Stimulated activated CD4-positive, alpha-beta T cell treated with anti-CD3 and anti-CD28 coated beads, Interleukin-4, amount 100 ng/mL, for 4 hours (primary cell): ENCODE data around the gene THSD8.
"Not testable (repeated sequence)": the region's sequence is repeated elsewhere in the genome, so short reads cannot be mapped to it uniquely, and the experiment has no call there.

Source experiments
- DNase-seq, 2 experiments: peaks; one replicate each; pipeline ENCODE4 v3.0.0-alpha.2; 2020

THSD8 gene

DNA sequence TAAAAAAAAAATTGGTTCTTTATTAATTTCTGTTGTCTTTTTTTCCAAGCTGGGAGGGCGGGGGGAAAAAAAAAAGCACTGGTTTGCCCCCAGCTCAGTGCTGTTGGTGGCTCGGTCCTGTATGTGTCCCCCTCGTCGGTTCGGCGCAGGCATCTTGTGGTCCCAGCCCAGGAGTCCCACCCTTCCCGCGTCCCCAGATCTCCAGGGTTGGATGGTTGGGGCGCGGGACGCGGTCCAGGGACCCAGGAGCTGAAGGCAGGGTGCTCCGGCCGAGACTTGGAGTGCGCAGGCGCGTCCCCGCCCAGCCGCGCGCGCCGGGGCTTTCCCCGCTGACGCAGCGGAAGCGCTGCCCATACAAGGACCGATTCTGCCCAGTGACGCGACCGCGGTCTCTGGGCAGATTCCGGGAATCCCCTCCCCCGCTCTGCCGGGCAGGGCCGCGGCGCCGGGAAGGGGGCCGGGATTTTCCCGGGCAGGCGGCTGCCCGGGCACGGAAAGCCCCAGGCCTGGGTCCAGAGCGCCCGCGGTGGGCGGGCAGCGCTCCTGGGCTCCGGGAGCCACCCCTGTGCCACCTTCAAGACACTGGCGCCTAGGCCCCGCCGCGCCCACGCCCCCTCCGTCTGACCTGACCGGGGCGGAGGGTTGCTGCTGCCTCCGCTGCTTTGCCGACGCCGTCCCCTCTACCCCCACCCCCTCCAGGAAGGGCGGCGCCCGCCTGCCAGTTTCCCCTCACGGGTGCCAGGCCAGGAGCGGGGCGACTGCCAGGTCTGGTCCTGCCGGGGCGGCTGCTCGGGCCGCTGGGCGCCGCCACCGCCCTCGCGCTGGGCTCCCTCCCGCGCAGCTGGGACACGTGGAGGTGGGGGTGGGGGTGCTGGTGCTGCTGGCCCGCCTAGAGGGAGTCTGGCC, 8.3 kb upstream of the THSD8 start:
- DNase-seq, result peak; percentile 95

DNA sequence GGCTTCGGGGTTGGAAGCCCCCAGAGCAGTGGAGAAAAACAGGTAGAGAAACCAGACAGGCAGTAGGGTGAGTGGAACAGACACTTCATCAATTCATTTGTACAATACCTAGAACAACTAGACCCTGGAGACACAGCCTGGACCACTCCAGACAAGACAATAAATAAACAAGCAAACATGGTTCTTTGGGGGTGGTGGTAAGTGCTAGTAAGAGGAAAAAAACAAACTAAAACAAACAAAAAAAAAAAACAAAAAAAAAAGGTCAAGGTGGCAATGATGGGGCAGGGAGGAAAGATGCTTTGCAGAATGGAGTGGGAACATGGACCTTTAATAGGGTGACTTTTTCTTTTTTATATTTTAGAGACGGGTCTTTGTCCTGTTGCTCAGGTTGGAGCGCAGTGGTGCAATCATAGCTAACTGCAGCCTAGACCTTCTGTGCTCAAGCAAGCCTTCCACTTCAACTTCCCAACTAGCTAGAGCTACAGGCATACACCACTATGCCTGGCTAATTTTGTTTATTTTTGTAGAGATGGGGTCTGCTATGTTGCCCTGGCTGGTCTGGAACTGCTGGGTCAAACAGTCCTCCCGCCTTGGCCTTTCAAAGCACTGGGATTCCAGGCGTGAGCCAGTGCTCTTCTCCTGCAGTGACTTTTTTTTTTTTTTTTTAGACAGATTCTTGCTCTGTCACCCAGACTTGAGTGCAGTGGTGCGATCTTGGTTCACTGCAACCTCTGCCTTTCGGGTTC, 7.5 kb upstream of the THSD8 start:
- no peak for DNase-seq

DNA sequence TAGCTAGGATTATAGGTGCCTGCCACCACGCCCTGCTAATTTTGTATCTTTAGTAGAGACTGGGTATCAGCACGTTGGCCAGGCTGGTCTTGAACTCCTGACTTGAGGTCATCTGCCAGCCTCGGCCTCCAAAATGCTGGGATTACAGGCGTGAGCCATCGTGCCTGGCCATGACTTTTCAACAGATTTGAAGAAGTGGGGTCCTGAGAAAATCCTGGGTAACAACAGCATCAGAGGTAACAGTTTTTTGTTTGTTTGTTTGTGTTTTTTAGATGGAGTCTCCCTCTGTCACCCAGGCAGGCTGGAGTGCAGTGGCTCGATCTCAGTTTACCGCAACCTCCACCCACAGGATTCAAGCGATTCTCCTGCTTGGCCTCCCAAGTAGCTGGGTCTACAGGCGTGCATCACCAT, 6.9 kb upstream of the THSD8 start:
- DNase-seq, result no peak

DNA sequence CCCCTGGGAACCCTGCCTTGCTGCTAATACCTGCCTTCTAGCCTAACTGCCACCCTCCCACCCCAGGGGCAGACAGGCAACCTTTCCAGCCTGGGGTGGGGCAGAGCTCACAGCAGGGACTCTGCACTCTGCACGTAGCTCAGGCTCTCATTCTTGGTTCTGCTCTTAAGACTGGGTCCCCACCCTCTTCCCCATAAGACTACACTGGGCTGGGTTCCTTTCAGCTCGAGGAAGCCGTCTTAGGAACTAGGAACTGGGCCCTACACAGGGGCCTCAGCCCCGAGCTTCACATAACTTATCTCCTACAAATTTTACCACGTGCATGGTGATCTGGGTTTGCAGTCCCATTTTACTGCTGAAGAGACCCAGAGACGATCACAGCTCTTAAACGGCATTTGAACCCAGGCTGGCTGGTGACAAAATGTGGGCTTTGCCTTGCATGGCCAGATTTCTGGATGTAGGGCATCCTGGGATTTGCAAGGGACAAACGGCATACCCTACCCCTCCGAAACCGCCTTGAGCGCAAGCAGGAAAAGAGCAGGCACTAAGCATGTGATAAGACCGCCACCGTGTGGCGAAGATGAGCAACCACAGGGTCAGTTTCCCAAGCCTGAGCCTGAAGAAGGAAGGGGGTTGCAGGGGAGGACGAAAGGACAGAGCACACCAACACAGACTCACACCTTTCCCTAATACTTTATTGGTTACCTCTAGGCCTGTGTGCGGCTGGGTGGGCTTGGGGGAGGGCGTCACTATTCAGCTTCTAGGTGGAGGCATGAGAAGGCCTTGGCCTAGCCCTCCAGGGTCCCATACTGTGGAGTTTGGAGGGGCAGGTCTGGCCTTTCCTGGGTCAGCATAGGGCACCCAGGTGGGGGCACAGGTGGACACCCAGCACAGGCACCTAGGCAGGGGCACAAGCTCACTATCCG, 5.5 kb upstream of the THSD8 start:
- peak; percentile 68 to 69 for DNase-seq

DNA sequence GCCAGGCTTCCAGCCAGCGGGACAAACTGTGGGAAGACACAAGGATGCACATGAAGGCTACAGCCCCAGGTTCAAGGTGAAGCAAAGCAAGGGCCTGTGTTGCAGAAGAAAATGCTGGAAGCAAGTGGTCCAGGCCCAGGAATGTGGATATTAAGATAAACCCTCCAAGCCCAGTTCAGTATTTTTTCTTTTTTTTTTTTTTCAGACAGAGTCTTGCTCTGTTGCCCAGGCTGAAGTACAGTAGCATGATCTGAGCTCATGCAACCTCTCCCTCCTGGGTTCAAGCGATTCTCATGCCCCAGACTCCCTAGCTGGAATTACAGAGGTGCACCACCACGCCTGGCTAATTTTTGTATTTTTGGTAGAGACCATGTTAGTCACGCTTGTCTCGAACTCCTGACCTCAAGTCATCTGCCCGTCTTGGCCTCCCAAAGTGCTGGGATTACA, 4.7 kb upstream of the THSD8 start:
- no peak for DNase-seq

DNA sequence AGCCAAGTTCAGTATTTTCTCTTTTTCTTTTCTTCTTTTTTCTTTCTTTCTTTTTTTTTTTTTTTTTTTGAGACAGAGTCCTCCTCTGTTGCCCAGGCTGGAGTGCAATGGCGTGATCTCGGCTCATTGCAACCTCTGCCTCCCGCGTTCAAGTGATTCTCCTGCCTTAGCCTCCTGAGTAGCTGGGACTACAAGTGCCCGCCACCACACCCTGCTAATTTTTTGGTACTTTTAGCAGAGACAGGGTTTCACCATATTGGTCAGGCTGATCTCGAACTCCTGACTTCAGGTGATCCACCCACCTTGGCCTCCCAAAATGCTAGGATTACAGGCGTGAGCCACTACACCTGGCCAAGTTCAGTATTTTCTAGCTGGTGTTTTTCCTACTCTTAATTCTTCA, 4.3 kb upstream of the THSD8 start:
- DNase-seq, result not testable (repeated sequence)

DNA sequence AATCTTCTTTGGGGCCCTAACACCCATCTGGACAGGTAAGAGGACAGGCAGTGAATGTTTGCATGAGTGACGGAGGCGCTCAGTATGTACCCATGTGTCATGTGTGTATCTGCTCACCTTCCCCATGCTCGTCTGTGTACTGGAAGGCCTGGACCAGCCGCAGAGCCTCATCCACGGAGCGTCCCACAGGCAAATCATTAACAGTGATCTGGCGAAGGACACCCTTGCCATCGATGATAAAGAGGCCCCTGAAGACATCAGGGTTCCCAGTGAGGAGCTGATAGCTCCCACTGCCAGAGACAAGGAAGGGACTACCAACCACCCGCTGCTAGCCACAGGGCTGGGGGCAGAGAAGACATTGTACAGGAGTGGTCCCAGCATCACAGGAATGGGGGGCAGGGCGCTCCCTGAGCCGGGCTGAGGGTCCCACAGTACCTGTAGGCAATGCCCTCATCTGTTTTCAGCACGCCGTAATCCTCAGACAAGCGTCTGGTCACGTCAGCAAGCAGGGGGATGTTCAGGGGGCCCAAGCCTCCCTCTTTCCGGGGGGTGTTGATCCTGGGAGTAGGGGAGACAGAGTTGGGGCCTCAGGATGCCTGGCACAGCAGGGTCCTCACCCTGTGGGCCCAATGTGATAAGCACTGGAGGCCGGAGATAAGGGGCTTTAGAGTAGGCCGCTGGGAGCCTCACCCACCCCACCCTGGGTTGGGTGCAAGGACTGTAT, 2.0 kb upstream of the THSD8 start:
- DNase-seq, result no peak

DNA sequence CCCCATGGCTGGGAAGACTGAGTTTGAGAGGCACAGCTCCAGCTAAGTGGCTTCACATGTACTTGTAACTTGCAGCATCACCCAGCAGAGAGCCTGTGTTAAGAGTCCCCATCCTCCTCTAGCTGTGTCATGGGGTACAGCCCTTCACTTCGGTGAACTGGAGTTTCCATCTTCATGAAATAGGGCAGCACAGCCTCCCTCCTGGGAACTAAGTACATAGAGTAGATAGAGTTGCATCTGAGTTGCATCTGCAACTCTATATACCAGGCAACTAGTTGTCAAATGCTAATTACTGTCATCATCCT, 1.5 kb upstream of the THSD8 start:
- DNase-seq, result no peak

DNA sequence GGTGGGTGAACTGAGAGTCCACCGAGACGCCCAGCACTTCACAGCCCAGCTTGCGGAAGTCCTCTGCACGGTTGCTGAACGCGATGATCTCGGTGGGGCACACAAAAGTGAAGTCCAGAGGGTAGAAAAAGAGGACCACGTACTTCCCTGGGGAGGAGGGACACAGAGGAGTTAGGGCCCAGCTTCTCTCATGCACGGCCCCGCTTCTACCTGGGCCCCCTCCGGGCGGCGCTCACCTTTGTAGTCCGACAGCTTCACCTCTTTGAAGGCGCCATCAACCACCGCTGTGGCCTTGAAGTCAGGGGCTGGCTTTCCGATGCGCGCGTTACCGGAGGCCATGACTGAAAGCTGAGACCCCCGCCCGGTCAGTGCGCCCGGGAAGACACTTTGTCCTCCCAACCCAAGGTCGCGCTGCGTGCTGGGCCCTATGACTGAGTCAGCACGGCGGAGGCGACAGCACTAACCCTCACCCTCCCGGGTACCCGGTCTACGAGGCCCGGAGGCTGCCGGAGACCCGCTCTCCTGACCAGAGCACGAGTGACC, 875 bp upstream of the THSD8 start:
- DNase-seq, result no peak

DNA sequence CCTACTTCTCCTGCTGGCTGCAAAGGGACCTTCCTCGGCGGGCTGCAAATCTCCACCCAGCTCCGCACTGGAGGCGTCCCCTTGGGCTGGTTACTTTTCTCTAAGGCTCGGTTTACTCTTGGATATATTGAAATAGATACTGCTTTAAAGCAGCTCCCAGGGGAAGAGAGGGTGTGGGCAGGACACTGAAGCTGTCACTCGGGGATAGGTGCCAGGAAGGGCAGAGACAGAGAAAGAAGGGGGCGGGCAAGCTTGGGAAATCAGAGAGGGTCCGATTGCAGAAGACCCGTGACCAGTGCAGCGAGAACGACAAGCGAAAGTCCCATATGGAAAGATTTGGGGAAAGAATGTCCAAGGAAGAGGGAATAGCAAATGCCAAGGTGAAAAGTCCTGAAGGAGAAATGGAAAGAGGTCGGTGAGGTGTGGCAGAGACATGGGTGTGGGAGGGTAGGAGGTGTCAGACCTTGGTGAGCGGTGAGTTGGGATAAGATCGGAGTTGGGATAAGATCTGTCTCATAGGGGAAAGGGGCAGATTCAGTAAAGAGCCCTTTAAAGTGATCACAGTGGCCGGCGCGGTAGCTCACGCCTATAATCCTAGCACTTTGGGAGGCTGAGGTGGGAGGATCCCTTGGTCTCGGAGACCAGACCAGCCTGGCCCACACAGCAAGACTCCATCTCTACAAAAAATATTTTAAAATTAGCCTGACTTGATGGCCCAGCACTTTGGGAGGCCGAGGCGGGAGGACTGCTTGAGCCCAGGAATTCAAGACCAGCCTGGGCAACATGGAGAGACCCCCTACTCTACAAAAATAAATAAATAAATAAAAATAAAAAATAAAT, 618 bp downstream of the THSD8 start:
- no peak for DNase-seq

DNA sequence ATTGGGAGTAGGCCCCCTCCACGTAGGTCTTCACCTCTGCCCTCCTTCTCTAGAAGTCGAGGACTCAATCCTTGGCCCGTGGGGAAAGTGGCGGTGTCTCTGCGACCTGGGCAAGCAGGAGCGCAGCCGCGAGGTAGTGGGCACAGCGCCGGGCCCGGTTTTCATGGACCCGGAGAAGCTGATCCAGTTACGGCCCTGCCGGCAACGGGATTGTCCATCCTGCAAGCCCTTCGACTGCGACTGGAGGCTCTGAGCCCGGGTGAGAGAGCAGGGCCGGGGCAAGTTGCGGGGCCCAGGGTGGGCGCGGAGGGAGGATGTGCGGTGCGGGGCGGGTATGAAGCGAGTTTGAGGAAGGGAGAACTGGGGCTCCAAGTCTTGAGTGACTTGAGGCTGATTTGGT, 2.2 kb downstream of the THSD8 start:
- no peak for DNase-seq

DNA sequence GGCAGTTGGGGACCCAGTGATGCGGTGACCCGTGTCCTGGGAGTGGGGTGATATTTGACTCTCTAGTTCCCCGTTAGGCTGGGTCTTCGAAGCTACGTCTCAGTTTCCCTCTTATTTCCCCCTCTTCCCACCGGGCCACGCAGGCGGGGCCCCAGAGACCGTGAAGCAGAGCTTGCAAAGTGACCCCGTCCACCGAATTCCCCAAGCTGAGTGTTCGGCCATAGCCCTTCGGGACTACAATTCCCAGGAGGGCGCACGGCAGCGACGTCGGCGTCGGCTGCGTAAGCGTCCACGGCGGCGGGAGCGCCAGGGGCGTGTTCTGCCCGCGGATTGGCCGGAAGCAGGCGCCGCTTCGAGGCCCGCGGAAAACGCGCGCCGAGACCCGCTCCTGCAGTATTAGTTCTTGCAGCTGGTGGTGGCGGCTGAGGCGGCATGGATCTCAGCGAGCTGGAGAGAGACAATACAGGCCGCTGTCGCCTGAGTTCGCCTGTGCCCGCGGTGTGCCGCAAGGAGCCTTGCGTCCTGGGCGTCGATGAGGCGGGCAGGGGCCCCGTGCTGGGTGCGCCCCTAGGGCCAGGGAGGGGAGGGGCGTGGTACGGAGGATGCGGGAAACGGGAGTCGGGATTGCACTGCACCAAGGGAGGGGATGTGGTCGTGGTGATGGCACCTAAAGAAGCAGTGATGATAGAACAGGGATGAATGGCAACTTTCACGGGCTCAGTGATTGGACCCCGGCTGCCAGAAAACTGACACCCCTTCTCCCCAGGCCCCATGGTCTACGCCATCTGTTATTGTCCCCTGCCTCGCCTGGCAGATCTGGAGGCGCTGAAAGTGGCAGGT, 4.6 kb downstream of the THSD8 start, which contains the start of gene RNASEH2A:
TSS of gene RNASEH2A (plus strand) at position 343 of the 840 bp plus-strand sequence. CDS start at position 433, 90 bp downstream.
- DNase-seq, result peak; percentile 82 to 86

DNA sequence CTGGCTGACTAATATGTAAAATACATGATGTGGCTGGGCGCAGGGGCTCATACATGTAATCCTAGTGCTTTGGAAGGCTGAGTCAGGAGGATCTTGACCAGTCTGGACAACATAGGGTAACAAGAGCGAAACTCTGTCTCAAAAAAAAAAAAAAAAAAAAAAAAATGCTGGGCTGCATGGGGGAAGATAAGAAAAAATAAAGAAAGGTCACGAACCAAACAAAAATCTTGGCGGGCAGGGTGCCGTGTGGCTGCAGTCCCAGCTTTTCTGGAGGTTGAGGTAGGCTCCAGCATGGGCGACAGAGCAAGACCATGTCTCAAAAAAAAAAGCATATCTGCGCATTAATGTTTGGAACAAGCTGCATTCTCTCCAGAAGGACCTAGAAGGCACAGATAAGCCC, 13.2 kb downstream of the THSD8 start:
- DNase-seq, result no peak

DNA sequence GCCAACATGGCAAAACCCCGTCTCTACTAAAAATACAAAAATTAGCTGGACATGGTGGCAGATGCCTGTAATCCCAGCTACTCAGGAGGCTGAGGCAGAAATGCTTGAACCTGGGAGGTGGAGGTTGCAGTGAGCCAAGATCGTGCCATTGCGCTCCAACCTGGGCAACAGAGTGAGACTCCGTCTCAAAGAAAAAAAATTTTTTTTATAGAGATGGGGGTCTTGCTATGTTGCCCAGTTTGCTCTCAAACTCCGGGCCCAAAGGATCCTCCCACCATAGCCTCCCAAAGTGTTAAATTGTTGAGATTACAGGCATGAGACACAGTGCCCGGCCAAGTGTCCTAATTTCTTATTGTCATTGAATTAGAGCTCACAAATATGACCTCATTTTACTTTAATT, 15.3 kb downstream of the THSD8 start:
- DNase-seq, result not testable (repeated sequence)

DNA sequence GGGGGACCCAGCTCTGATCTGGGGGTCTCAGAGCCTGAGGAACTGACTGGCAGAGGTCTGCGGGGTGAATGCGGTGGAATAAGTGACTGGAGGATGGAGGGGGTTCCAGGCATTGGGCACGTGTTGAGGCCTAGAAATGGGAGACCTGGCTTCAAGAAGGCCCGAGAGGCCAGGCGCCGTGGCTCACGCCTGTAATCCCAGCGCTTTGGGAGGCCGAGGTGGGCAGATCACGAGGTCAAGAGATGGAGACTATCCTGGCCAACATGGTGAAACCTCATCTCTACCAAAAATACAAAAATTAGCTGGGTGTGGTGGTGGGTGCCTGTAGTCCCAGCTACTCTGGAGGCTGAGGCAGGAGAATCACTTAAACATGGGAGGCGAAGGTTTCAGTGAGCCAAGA, 15.9 kb downstream of the THSD8 start:
- not testable (repeated sequence) for DNase-seq

DNA sequence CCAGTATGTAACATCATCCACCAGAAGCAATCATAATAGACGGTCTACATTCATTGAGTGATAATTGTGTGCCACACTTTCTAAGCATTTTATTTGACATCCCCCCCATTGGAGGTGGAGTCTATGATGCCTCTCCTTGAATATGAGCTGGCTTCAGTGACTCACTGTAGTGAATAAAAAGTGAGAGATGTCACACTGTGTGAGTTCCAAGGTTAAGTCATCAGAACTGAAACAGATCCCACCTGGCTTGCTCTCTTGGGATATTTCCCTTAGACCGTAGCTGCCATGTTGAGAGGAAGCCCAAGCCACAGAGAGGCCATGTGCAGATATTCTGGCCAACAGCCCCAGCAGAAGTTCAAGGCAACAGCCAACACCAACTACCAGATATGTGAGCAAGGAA, 19.9 kb downstream of the THSD8 start:
- no peak for DNase-seq

DNA sequence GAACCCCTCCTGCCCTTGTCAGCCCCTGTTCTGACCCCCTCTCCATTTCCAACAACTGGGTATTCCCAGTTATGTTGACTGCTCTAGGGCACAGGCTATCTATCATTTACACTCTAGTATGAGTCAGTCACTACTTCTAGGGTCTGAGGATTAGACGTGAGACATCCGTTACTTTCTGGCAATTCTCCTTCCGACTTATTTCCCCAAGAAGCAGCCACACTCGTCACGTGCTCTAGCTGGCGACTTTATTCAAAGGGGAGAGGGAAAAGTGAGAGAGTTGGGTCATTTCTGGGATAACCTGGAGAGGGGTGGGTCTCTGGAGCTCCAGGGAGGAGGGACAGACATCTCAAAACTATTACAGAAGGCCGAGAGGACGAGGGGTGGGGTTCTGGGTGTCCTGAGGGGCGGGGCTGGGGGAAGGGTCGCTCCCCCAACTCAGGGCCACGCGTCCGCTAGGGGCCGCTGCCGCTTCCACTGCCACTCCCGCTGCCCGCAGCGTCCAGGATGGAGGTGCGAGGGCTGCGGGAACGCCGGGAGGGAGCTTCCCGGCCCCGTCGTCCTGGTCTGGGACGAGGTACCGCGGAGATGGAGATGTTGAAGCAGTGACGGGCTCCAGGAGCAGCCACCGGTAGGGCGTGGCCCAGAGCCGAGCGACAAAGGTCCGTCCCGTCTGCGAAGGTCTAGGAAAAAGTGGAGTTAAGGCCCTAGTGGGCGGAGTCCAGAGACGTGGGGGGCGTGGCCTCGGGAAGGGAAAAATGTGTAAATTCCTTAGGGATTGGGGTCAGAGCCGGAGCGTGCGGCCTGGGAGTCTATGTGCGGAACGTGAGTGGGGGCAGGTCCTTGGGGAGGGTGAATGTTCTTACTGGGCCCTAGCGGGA, 23.6 kb downstream of the THSD8 start:
- no peak for DNase-seq

DNA sequence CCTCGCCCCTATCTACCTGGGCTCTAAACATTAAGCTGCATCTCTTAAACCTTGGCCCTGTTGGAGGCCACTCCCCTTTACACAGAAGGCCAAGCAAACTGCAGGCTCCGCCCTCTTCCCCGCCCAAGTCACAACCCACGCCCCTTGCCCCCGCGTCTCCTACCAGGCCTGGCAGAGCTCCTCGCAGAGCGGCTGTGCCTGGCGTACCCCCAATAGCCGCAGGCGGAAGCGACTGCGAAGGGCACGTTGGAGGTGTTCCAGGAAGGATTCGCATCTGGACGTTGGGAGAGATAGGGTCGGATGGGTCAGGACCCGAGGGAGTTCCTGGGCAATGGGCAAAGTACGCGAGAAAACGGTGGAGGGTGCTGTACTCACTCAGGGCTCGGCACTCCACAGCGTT, 26.6 kb downstream of the THSD8 start:
- peak in 1 of 2 experiments; percentile 48 for DNase-seq

DNA sequence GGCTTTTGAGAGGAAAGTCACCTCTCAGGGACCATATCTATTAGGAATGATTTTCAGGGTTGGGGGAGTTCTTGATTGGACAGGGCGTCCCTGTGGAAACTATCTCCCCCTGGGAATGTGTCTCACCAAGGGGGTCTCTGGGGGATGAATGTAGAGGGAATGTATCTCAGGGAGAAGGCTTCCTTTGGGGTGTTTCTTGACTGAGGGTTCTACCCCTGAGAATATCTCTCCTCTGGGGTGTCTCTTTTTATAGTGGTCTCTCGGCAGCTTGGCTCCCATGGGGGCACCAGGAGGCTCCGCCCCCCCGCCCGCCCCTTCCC, 31.5 kb downstream of the THSD8 start:
- no peak for DNase-seq
